WTC11 (cell line): ENCODE data around the gene AFM. TPM values are rescaled to one million over a fixed set of nuclear protein-coding genes. Genes with fewer than 3 reads are reported as not detected.

Experiments
- ATAC-seq: fragments of 200-7000 bp; cut with Tn5 transposase; 2 replicates; pipeline ENCODE4 v1.10.0; 2021; ENCODE audit warnings: mild to moderate bottlenecking, moderate library complexity
- CTCF ChIA-PET: fragments of 300-600 bp; sonication (Branson Sonifier 250); formaldehyde crosslinking; loops from one replicate; lab custom pipeline; 2021; ENCODE audit warnings: antibody characterized with exemption; lab: Charles Lee
- POLR2A ChIA-PET: fragments of 350-600 bp; sonication (Branson Sonifier 250); formaldehyde crosslinking; loops from one replicate; lab custom pipeline; 2021; ENCODE audit warnings: antibody characterized with exemption; lab: Charles Lee
- DNase-seq: peaks from one replicate; pipeline ENCODE4 v3.0.0; 2021; ENCODE audit warnings: low spot score
- H3K27ac Mint-ChIP-seq: 2 replicates; pipeline ENCODE4 v1.8.0; 2021; ENCODE audit warnings: mixed read lengths
- H3K27me3 Mint-ChIP-seq: 2 replicates; pipeline ENCODE4 v1.8.0; 2021; ENCODE audit warnings: low read depth, mild to moderate bottlenecking, moderate library complexity, mixed read lengths
- H3K36me3 Mint-ChIP-seq: 2 replicates; pipeline ENCODE4 v1.8.0; 2021; ENCODE audit warnings: mixed read lengths
- H3K4me1 Mint-ChIP-seq: 2 replicates; pipeline ENCODE4 v1.8.0; 2022; ENCODE audit warnings: mixed read lengths
- H3K4me3 Mint-ChIP-seq: 2 replicates; pipeline ENCODE4 v1.8.0; 2021; ENCODE audit warnings: mild to moderate bottlenecking, moderate library complexity, mixed read lengths
- H3K9me3 Mint-ChIP-seq: 2 replicates; pipeline ENCODE4 v1.8.0; 2021; ENCODE audit warnings: mixed read lengths
- AFF4 ChIP-seq: sonication (generic); formaldehyde crosslinking; IDR thresholded peaks from 2 replicates; pipeline ENCODE4 v1.8.1; 2023; ENCODE audit warnings: mild to moderate bottlenecking, missing genetic modification reagents, borderline replicate concordance
- FOXJ3 ChIP-seq: sonication (generic); formaldehyde crosslinking; IDR thresholded peaks from 2 replicates; pipeline ENCODE4 v1.9.0; 2021; ENCODE audit warnings: missing genetic modification reagents, mild to moderate bottlenecking, borderline replicate concordance
- GABPB1 ChIP-seq: sonication (generic); formaldehyde crosslinking; IDR thresholded peaks from 2 replicates; pipeline ENCODE4 v1.8.1; 2023; ENCODE audit warnings: mild to moderate bottlenecking, missing genetic modification reagents
- IRF1 ChIP-seq: sonication (generic); formaldehyde crosslinking; IDR thresholded peaks from 2 replicates; pipeline ENCODE4 v1.8.0; 2023; ENCODE audit warnings: missing genetic modification reagents
- JAZF1 ChIP-seq: fragments of 250-450 bp; sonication (Bioruptor Pico); IDR thresholded peaks from 2 replicates; pipeline ENCODE4 v1.9.0; 2021; ENCODE audit warnings: moderate library complexity, mild to moderate bottlenecking, inconsistent platforms
- JUN ChIP-seq: sonication (generic); formaldehyde crosslinking; IDR thresholded peaks from 2 replicates; pipeline ENCODE4 v1.8.0; 2023; ENCODE audit warnings: mild to moderate bottlenecking, missing genetic modification reagents
- KAT7 ChIP-seq: sonication (generic); formaldehyde crosslinking; IDR thresholded peaks from 2 replicates; pipeline ENCODE4 v1.8.1; 2023; ENCODE audit warnings: missing genetic modification reagents, mild to moderate bottlenecking, borderline replicate concordance
- MXD4 ChIP-seq: fragments of 250-450 bp; sonication (Bioruptor Pico); IDR thresholded peaks from 2 replicates; pipeline ENCODE4 v1.8.0; 2021; ENCODE audit warnings: mild to moderate bottlenecking, moderate library complexity, borderline replicate concordance
- MYBL2 ChIP-seq: sonication (generic); formaldehyde crosslinking; IDR thresholded peaks from 2 replicates; pipeline ENCODE4 v1.8.1; 2023; ENCODE audit warnings: mild to moderate bottlenecking, moderate library complexity, missing genetic modification reagents
- NFATC4 ChIP-seq: fragments of 250-450 bp; sonication (Bioruptor Pico); IDR thresholded peaks from 2 replicates; pipeline ENCODE4 v1.9.0; 2021; ENCODE audit warnings: mild to moderate bottlenecking
- NFYB ChIP-seq: sonication (generic); formaldehyde crosslinking; conservative IDR thresholded peaks from 2 replicates; pipeline ENCODE4 v1.8.0; 2022; ENCODE audit warnings: low read depth, missing genetic modification reagents
- NR1H2 ChIP-seq: sonication (generic); formaldehyde crosslinking; IDR thresholded peaks from 2 replicates; pipeline ENCODE4 v1.9.0; 2021; ENCODE audit warnings: mild to moderate bottlenecking, moderate library complexity, missing genetic modification reagents
- ZBTB21 ChIP-seq: sonication (generic); formaldehyde crosslinking; IDR thresholded peaks from 2 replicates; pipeline ENCODE4 v1.8.1; 2023; ENCODE audit warnings: mild to moderate bottlenecking, missing genetic modification reagents, borderline replicate concordance
- ZNF396 ChIP-seq: fragments of 250-450 bp; sonication (Bioruptor Pico); IDR thresholded peaks from 2 replicates; pipeline ENCODE4 v1.8.0; 2021; ENCODE audit warnings: mild to moderate bottlenecking, moderate library complexity, borderline replicate concordance
- ZNF425 ChIP-seq: fragments of 250-450 bp; sonication (Bioruptor Pico); conservative IDR thresholded peaks from 2 replicates; pipeline ENCODE4 v1.9.0; 2021; ENCODE audit warnings: mild to moderate bottlenecking
- ZNF671 ChIP-seq: fragments of 250-450 bp; sonication (Bioruptor Pico); IDR thresholded peaks from 2 replicates; pipeline ENCODE4 v1.8.0; 2021; ENCODE audit warnings: mild to moderate bottlenecking
- total RNA-seq: library from RNA; stranded (reverse); gene quantifications from 3 replicates; pipeline ENCODE4 v1.2.3, GENCODE V29; 2021
- TF ChIP-seq, protein P1 (sequence below): fragments of 250-450 bp; sonication (Bioruptor Pico); IDR thresholded peaks from 2 replicates; pipeline ENCODE4 v1.9.0; 2021; ENCODE audit warnings: mild to moderate bottlenecking
- TF ChIP-seq, protein P2 (sequence below): fragments of 250-450 bp; sonication (Bioruptor Pico); IDR thresholded peaks from 2 replicates; pipeline ENCODE4 v1.9.0; 2021; ENCODE audit warnings: mild to moderate bottlenecking, borderline replicate concordance
- TF ChIP-seq, protein P3 (sequence below): fragments of 250-450 bp; sonication (Bioruptor Pico); IDR thresholded peaks from 2 replicates; pipeline ENCODE4 v1.9.0; 2021; ENCODE audit warnings: moderate library complexity, mild to moderate bottlenecking, inconsistent platforms, borderline replicate concordance

Gene AFM
- total RNA-seq, 1 experiment from 2014 or later: not detected

DNA sequence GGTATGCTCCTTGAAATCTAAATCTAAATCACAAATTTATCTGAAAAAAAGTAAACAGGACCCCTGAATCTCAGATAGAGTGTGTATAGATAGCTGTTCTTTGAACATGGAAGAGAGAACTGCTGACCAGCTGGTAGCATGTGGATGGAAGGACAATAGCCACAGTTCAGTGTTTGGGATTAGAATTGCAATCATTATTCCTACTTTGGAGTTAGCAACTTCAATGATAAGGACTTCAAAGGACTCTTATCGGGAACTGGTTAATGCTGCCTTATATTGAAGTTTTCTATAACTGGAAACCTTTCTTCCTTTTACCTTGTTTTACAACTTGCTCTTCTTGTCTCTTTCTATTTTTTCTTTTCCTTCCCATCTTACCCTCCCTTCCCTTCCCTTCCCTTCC, 5.0 kb downstream of the AFM start:
- CTCF ChIA-PET: no interaction called here
- Mint-ChIP-seq H3K36me3 (no peaks in the 10 kb centered on the region), H3K4me3 (no peak overlapping the region), H3K4me1 (peaks cover 15% of the 10 kb centered on the region), H3K27me3 (no peaks in the 10 kb centered on the region; the same call in 1 of the 2 replicates)
- ATAC-seq: no peak
- no peak for TF ChIP-seq KAT7 (CRISPR knock-in tag)
- TF ChIP-seq, protein P1, sequence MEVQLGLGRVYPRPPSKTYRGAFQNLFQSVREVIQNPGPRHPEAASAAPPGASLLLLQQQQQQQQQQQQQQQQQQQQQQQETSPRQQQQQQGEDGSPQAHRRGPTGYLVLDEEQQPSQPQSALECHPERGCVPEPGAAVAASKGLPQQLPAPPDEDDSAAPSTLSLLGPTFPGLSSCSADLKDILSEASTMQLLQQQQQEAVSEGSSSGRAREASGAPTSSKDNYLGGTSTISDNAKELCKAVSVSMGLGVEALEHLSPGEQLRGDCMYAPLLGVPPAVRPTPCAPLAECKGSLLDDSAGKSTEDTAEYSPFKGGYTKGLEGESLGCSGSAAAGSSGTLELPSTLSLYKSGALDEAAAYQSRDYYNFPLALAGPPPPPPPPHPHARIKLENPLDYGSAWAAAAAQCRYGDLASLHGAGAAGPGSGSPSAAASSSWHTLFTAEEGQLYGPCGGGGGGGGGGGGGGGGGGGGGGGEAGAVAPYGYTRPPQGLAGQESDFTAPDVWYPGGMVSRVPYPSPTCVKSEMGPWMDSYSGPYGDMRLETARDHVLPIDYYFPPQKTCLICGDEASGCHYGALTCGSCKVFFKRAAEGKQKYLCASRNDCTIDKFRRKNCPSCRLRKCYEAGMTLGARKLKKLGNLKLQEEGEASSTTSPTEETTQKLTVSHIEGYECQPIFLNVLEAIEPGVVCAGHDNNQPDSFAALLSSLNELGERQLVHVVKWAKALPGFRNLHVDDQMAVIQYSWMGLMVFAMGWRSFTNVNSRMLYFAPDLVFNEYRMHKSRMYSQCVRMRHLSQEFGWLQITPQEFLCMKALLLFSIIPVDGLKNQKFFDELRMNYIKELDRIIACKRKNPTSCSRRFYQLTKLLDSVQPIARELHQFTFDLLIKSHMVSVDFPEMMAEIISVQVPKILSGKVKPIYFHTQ (CRISPR knock-in tag): no peak
- TF ChIP-seq ZNF425 (CRISPR knock-in tag): no peak
- TF ChIP-seq, protein P2, sequence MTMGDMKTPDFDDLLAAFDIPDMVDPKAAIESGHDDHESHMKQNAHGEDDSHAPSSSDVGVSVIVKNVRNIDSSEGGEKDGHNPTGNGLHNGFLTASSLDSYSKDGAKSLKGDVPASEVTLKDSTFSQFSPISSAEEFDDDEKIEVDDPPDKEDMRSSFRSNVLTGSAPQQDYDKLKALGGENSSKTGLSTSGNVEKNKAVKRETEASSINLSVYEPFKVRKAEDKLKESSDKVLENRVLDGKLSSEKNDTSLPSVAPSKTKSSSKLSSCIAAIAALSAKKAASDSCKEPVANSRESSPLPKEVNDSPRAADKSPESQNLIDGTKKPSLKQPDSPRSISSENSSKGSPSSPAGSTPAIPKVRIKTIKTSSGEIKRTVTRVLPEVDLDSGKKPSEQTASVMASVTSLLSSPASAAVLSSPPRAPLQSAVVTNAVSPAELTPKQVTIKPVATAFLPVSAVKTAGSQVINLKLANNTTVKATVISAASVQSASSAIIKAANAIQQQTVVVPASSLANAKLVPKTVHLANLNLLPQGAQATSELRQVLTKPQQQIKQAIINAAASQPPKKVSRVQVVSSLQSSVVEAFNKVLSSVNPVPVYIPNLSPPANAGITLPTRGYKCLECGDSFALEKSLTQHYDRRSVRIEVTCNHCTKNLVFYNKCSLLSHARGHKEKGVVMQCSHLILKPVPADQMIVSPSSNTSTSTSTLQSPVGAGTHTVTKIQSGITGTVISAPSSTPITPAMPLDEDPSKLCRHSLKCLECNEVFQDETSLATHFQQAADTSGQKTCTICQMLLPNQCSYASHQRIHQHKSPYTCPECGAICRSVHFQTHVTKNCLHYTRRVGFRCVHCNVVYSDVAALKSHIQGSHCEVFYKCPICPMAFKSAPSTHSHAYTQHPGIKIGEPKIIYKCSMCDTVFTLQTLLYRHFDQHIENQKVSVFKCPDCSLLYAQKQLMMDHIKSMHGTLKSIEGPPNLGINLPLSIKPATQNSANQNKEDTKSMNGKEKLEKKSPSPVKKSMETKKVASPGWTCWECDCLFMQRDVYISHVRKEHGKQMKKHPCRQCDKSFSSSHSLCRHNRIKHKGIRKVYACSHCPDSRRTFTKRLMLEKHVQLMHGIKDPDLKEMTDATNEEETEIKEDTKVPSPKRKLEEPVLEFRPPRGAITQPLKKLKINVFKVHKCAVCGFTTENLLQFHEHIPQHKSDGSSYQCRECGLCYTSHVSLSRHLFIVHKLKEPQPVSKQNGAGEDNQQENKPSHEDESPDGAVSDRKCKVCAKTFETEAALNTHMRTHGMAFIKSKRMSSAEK (CRISPR knock-in tag): no peak
- no peak for TF ChIP-seq ZNF396 (CRISPR knock-in tag)
- no peak for TF ChIP-seq AFF4 (CRISPR knock-in tag)
- TF ChIP-seq MXD4: no peak
- TF ChIP-seq NFATC4 (CRISPR knock-in tag): no peak
- TF ChIP-seq, protein P3, sequence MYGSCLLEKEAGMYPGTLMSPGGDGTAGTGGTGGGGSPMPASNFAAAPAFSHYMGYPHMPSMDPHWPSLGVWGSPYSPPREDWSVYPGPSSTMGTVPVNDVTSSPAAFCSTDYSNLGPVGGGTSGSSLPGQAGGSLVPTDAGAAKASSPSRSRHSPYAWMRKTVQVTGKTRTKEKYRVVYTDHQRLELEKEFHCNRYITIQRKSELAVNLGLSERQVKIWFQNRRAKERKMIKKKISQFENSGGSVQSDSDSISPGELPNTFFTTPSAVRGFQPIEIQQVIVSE (CRISPR knock-in tag): no peak
- TF ChIP-seq JAZF1 (CRISPR knock-in tag): no peak
- no peak for TF ChIP-seq NFYB (CRISPR knock-in tag)
- TF ChIP-seq JUN: no peak
- no peak for TF ChIP-seq ZNF671
- no peak for TF ChIP-seq NR1H2
- no peak for TF ChIP-seq GABPB1 (CRISPR knock-in tag)
- TF ChIP-seq FOXJ3 (CRISPR knock-in tag): no peak
- no peak for TF ChIP-seq ZBTB21
- TF ChIP-seq MYBL2 (CRISPR knock-in tag): no peak
- TF ChIP-seq IRF1 (CRISPR knock-in tag): no peak
- TF ChIP-seq, all 79 proteins: peak for 0
- H3K9me3 Mint-ChIP-seq: no peaks in the 10 kb centered on the region
- no peak overlapping the region for H3K27ac Mint-ChIP-seq
- POLR2A ChIA-PET: no interaction called here
- no peak for DNase-seq
